GM19099 (cell line): ENCODE data around the gene EMX1.

ENCODE experiments used
- POLR2A ChIP-seq: IDR thresholded peaks from 3 replicates; pipeline ENCODE4 v1.6.1; 2011; ENCODE audit warnings: low read depth; ENCODE audit not compliant: insufficient read length; ENCODE audit errors: extremely low read depth

The EMX1 gene

GRCh38 chr2:72982781-72983499, 65.6 kb downstream of the EMX1 start:
- TF ChIP-seq POLR2A: no peak

GRCh38 chr2:72983500-72984161, 66.3 kb downstream of the EMX1 start:
- TF ChIP-seq POLR2A: no peak

GRCh38 chr2:72984172-72984671, 66.9 kb downstream of the EMX1 start:
- no peak for TF ChIP-seq POLR2A
